ENCODE results near the gene PPP1R27.
A peak's percentile ranks its signal among the peaks of the same experiment; 100 is the strongest.

DNA sequence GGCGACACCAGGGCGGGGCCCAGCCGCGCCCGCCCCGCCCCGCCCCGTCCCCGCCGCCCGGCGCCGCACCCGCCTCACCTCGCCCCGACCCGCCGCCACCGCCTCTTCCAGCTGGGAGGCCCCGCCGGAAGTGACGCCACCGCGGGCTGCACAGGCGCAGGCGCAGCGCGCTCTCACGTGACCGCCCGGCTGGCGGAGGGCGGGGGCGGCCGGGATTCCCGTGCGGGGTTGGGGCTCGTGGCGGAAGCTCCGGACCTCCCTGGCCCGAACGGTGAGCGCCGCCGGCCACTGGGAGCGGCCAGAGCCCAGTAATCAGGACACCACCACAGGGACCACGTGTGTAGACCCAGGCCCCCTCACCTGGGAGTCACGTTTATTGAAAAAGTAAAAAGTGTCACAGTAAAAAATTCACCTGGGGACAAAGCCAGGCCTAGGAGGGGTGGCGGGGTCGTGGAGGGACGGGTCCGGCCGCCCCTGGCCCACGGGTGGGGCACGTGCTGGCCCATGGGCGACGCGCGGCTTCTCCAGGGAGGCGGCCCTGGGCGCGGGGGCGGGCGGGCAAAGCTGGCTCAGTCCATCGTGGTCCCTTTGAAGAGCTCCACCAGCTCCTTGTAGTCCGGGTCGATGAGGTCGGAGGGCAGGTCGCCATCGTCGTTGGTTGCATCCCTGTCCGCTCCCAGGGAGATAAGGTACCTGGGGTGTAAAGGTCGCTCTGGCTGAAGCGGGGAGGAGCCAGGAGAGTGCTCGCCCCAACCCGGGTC, 1.5 kb downstream of the PPP1R27 start, which contains the start of gene MCRIP1:
- TF ChIP-seq POLR2A (IDR thresholded peaks at IDR 0.05; ENCODE audit: low read length), result peak; percentile 70
- no peak for TF ChIP-seq GATA1 (IDR thresholded peaks at IDR 0.05; ENCODE audit: low read depth, low read length)
